Spleen (tissue), 7 donors: ENCODE measurements around the gene PDXK.

Experiments
- CTCF ChIP-seq, 11 experiments: fragments of 200-600 bp in 7 of 11; fragments of 450-650 bp in 4 of 11; sonication (generic) in 4 of 11; IDR thresholded peaks in 8 of 11; conservative IDR thresholded peaks in 3 of 11; 1 replicate in 7 of 11; 2 replicates in 4 of 11; pipeline versions ENCODE4 v1.4.0 to v1.8.0; 2016 to 2021; ENCODE audit warnings: antibody characterized with exemption in 11 of 11, inconsistent platforms in 4 of 11, mild to moderate bottlenecking in 1 of 11
- POLR2A ChIP-seq, 3 donors: fragments of 450-650 bp; IDR thresholded peaks; one replicate each; pipeline ENCODE4 v1.5.1; 2017; ENCODE audit warnings: antibody characterized with exemption in 3 of 3, mild to moderate bottlenecking in 1 of 3
- POLR2AphosphoS5 ChIP-seq, 3 donors: sonication (generic); formaldehyde crosslinking; IDR thresholded peaks; one replicate each; pipeline ENCODE4 v1.5.1; 2017; ENCODE audit warnings: antibody characterized with exemption in 3 of 3
- donor health status: DM: no; HTN: no; CAD: no; lungs with moderate emphysema.
- donor health status: DM: no; HTN: no; CAD: no.
- donor health status: DM: no; HTN: no; CAD: no.

GRCh38 chr21:43789276-43790009, 70.5 kb downstream of the PDXK start, which contains the start of gene RRP1:
- TF ChIP-seq POLR2AphosphoS5 (IDR thresholded peaks at IDR 0.05): peak; percentile 92 to 97 (median 94)
- peak; percentile 97 to 100 (median 100) for TF ChIP-seq CTCF (IDR thresholded peaks at IDR 0.05 in 8 of 11, conservative IDR thresholded peaks at IDR 0.05 in 3 of 11)
- peak in 2 of 3 donors; percentile 82 to 87 for TF ChIP-seq POLR2A (IDR thresholded peaks at IDR 0.05)
